Upper lobe of right lung (tissue), 1 donor: ENCODE measurements around the gene KIAA1217. TPM values are rescaled to one million over a fixed set of nuclear protein-coding genes. Genes with fewer than 3 reads are reported as not detected.

Experiments
- ATAC-seq: fragments of 200-7000 bp; cut with Tn5 transposase; one replicate; pipeline ENCODE4 v1.9.1; 2020; ENCODE audit warnings: mild to moderate bottlenecking, moderate library complexity
- DNase-seq: peaks from one replicate; pipeline ENCODE4 v3.0.0-alpha.2; 2020
- H3K27ac ChIP-seq: fragments of 200-600 bp; one replicate; pipeline ENCODE4 v1.8.0; 2022
- H3K27me3 ChIP-seq: fragments of 200-600 bp; one replicate; pipeline ENCODE4 v1.8.0; 2022; ENCODE audit warnings: mild to moderate bottlenecking
- H3K36me3 ChIP-seq: fragments of 200-600 bp; one replicate; pipeline ENCODE4 v1.8.0; 2022
- H3K4me1 ChIP-seq: fragments of 200-600 bp; one replicate; pipeline ENCODE4 v1.8.0; 2022
- H3K4me3 ChIP-seq: fragments of 200-600 bp; one replicate; pipeline ENCODE4 v1.8.0; 2022; ENCODE audit warnings: mild to moderate bottlenecking
- H3K9me3 ChIP-seq: fragments of 200-600 bp; one replicate; pipeline ENCODE4 v1.8.0; 2022
- intact Hi-C: fragments of 100-400 bp; cut with DNase I; formaldehyde crosslinking; loops from one replicate; pipeline ENCODE4 v1.11.0; 2022
- total RNA-seq: library from RNA; stranded (reverse); fragmentation: NEBNext Ultra II Directional; extraction: Animal tissue kit (Norgen Biotek cat#: 25700); gene quantifications from one replicate; pipeline ENCODE4 v1.2.1, GENCODE V29; 2021
- TF ChIP-seq, protein P1 (sequence below): fragments of 200-600 bp; IDR thresholded peaks from one replicate; pipeline ENCODE4 v1.8.0; 2022; ENCODE audit warnings: antibody characterized with exemption
- donor health status: DM: no; HTN: yes; CAD: no; lungs with severe emphysema.

KIAA1217 gene
- total RNA-seq, 1 donor from 2014 or later, result 23.5 TPM

DNA sequence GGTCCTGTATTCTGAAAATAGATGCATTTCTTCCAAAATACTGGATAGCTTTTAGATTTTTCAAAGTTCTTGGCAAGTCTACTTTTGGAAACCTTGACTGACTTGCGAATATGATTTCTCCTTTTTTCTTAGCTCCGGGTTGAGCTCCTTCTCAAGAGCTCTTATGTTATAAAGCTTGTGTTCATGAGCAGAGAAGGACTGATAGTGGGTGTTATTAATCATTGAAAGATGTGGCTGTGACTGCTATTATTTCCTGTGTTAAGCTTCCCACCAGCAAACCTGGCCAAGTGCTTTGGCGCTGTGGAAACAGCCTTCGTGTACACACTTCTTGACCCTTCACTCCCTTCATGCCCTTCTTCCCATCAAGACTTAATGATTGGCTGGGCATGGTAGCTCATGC lies 98.2 kb downstream of the KIAA1217 start:
- Histone ChIP-seq H3K27me3 (no peaks in the 10 kb centered on the region), H3K4me1 (peaks cover 15% of the 10 kb centered on the region), H3K27ac (no peak overlapping the region), H3K4me3 (no peak overlapping the region), H3K36me3 (no peaks in the 10 kb centered on the region), H3K9me3 (no peaks in the 10 kb centered on the region)
- intact Hi-C loops, result no loop called here
- no peak for DNase-seq
- TF ChIP-seq, protein P1, sequence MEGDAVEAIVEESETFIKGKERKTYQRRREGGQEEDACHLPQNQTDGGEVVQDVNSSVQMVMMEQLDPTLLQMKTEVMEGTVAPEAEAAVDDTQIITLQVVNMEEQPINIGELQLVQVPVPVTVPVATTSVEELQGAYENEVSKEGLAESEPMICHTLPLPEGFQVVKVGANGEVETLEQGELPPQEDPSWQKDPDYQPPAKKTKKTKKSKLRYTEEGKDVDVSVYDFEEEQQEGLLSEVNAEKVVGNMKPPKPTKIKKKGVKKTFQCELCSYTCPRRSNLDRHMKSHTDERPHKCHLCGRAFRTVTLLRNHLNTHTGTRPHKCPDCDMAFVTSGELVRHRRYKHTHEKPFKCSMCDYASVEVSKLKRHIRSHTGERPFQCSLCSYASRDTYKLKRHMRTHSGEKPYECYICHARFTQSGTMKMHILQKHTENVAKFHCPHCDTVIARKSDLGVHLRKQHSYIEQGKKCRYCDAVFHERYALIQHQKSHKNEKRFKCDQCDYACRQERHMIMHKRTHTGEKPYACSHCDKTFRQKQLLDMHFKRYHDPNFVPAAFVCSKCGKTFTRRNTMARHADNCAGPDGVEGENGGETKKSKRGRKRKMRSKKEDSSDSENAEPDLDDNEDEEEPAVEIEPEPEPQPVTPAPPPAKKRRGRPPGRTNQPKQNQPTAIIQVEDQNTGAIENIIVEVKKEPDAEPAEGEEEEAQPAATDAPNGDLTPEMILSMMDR, result no peak
- peak; percentile 45 for ATAC-seq

- intact Hi-C loops, result no loop called here
- Histone ChIP-seq H3K4me1 (peaks cover 15% of the 10 kb centered on the region), H3K27me3 (no peaks in the 10 kb centered on the region), H3K27ac (no peak overlapping the region), H3K4me3 (no peak overlapping the region), H3K36me3 (no peaks in the 10 kb centered on the region), H3K9me3 (no peaks in the 10 kb centered on the region)
- DNase-seq (no peak), ATAC-seq (no peak)
- TF ChIP-seq, protein P1, result no peak
Observed at GRCh38 chr10:24307696-24308485, 99.0 kb downstream of the KIAA1217 start.

DNA sequence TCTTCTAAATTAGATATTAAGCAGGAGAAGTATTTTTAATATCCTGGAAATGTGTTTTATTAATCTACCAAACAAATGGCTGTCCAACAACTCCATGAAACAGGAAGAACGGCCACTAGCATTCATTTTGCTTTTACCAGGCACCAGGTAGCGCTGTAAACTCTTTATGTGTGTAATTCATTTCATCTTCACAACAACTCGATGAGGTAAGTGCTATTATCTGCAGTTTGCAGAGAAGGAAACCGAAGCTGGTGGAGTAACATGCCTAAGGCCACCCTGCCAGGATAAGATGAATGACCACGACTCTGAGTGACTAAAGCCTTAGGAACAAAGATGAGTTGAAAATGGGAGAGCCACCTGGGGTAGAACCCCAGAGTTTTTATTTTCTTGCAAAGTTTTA lies 101.2 kb downstream of the KIAA1217 start:
- DNase-seq (no peak), ATAC-seq (no peak)
- Histone ChIP-seq H3K27me3 (no peaks in the 10 kb centered on the region), H3K27ac (no peak overlapping the region), H3K9me3 (no peaks in the 10 kb centered on the region), H3K4me3 (no peak overlapping the region), H3K36me3 (no peaks in the 10 kb centered on the region), H3K4me1 (peaks cover 15% of the 10 kb centered on the region)
- TF ChIP-seq, protein P1, result no peak
- intact Hi-C loops, result no loop called here

- H3K27me3 ChIP-seq, result no peaks in the 10 kb centered on the region
- DNase-seq (no peak), ATAC-seq (no peak)
- H3K4me1 ChIP-seq, result peaks cover 8% of the 10 kb centered on the region
- intact Hi-C loops, result no loop called here
- H3K36me3 ChIP-seq, result no peaks in the 10 kb centered on the region
- H3K4me3 ChIP-seq, result no peak overlapping the region
- no peaks in the 10 kb centered on the region for H3K9me3 ChIP-seq
- H3K27ac ChIP-seq, result no peak overlapping the region
- TF ChIP-seq, protein P1, result no peak
Observed at GRCh38 chr10:24311888-24312287, 103.0 kb downstream of the KIAA1217 start.

DNA sequence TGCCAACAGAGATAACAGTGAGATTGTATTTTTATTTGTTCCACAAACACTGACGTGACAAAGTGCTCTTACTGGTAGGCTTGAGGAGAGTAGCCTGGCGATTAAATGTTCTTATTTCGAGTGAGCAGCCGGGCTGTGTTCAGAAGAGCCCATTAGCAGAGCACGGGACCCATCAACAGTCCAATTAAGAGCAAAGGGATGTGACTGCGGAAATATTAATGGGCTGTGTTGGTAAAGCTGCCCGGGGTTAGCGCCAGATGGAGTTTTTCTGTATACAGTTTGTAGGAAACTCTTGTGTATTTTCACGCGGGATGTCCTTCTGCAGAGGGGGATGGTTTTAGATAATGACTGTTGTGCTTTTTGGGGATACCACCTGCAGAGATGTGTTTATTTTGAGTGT lies 104.3 kb downstream of the KIAA1217 start:
- Histone ChIP-seq H3K36me3 (no peaks in the 10 kb centered on the region), H3K9me3 (no peaks in the 10 kb centered on the region), H3K4me1 (no peaks in the 10 kb centered on the region), H3K27ac (no peak overlapping the region), H3K4me3 (no peak overlapping the region), H3K27me3 (no peaks in the 10 kb centered on the region)
- TF ChIP-seq, protein P1, result no peak
- DNase-seq, result no peak
- ATAC-seq, result no peak
- intact Hi-C loops, result no loop called here

GRCh38 chr10:24315211-24315610 lies 106.3 kb downstream of the KIAA1217 start:
- ATAC-seq, result no peak
- H3K4me1 ChIP-seq, result no peaks in the 10 kb centered on the region
- no peaks in the 10 kb centered on the region for H3K27me3 ChIP-seq
- H3K27ac ChIP-seq, result no peak overlapping the region
- no peaks in the 10 kb centered on the region for H3K9me3 ChIP-seq
- no peaks in the 10 kb centered on the region for H3K36me3 ChIP-seq
- H3K4me3 ChIP-seq, result no peak overlapping the region
- intact Hi-C loops, result no loop called here
- no peak for DNase-seq
- TF ChIP-seq, protein P1, result no peak
